Measurements from ENCODE around the gene SPATS2.

Gene SPATS2

GRCh38 chr12:49483619-49484018, 116.4 kb downstream of the SPATS2 start:
- peaks cover 6% of the 10 kb centered on the region for H3K36me3 ChIP-seq (ENCODE audit: control insufficient read depth, insufficient read depth, low read length)
- H3K27me3 ChIP-seq (replicated peaks; ENCODE audit: control insufficient read depth, insufficient read depth, low read length) = no peaks in the 10 kb centered on the region
- TF ChIP-seq CTCF (IDR thresholded peaks at IDR 0.05; ENCODE audit: insufficient read depth, low read length, poor library complexity, severe bottlenecking) = no peak
- no peak for DNase-seq (ENCODE audit: extremely low read depth, insufficient read length)
- H3K4me3 ChIP-seq (replicated peaks; ENCODE audit: low read depth, low read length) = no peak overlapping the region

- Histone ChIP-seq H3K36me3 (ENCODE audit: control insufficient read depth, insufficient read depth, low read length) (peaks cover 5% of the 10 kb centered on the region), H3K27me3 (replicated peaks; ENCODE audit: control insufficient read depth, insufficient read depth, low read length) (no peaks in the 10 kb centered on the region), H3K4me3 (replicated peaks; ENCODE audit: low read depth, low read length) (no peak overlapping the region)
- TF ChIP-seq CTCF (IDR thresholded peaks at IDR 0.05; ENCODE audit: insufficient read depth, low read length, poor library complexity, severe bottlenecking) = no peak
- DNase-seq (ENCODE audit: extremely low read depth, insufficient read length) = no peak
These were observed 120.3 kb downstream of the SPATS2 start for GRCh38 chr12:49487605-49488004.

- Histone ChIP-seq H3K36me3 (ENCODE audit: control insufficient read depth, insufficient read depth, low read length) (peaks cover 5% of the 10 kb centered on the region), H3K27me3 (replicated peaks; ENCODE audit: control insufficient read depth, insufficient read depth, low read length) (no peaks in the 10 kb centered on the region), H3K4me3 (replicated peaks; ENCODE audit: low read depth, low read length) (no peak overlapping the region)
- DNase-seq (ENCODE audit: extremely low read depth, insufficient read length) = no peak
- no peak for TF ChIP-seq CTCF (IDR thresholded peaks at IDR 0.05; ENCODE audit: insufficient read depth, low read length, poor library complexity, severe bottlenecking)
These were observed 121.9 kb downstream of the SPATS2 start for GRCh38 chr12:49489154-49489553.

- no peak overlapping the region for H3K4me3 ChIP-seq (replicated peaks; ENCODE audit: low read depth, low read length)
- H3K36me3 ChIP-seq (ENCODE audit: control insufficient read depth, insufficient read depth, low read length) = peaks cover 5% of the 10 kb centered on the region
- no peaks in the 10 kb centered on the region for H3K27me3 ChIP-seq (replicated peaks; ENCODE audit: control insufficient read depth, insufficient read depth, low read length)
- no peak for TF ChIP-seq CTCF (IDR thresholded peaks at IDR 0.05; ENCODE audit: insufficient read depth, low read length, poor library complexity, severe bottlenecking)
- DNase-seq (ENCODE audit: extremely low read depth, insufficient read length) = no peak
These were observed 122.5 kb downstream of the SPATS2 start for GRCh38 chr12:49489720-49490119.

GRCh38 chr12:49491823-49492222, 124.6 kb downstream of the SPATS2 start:
- H3K4me3 ChIP-seq (replicated peaks; ENCODE audit: low read depth, low read length) = no peak overlapping the region
- no peak for TF ChIP-seq CTCF (IDR thresholded peaks at IDR 0.05; ENCODE audit: insufficient read depth, low read length, poor library complexity, severe bottlenecking)
- DNase-seq (ENCODE audit: extremely low read depth, insufficient read length) = no peak
- no peaks in the 10 kb centered on the region for H3K27me3 ChIP-seq (replicated peaks; ENCODE audit: control insufficient read depth, insufficient read depth, low read length)
- H3K36me3 ChIP-seq (ENCODE audit: control insufficient read depth, insufficient read depth, low read length) = peaks cover 5% of the 10 kb centered on the region

GRCh38 chr12:49493900-49494299, 126.6 kb downstream of the SPATS2 start:
- DNase-seq (ENCODE audit: extremely low read depth, insufficient read length) = no peak
- no peak for TF ChIP-seq CTCF (IDR thresholded peaks at IDR 0.05; ENCODE audit: insufficient read depth, low read length, poor library complexity, severe bottlenecking)
- Histone ChIP-seq H3K36me3 (ENCODE audit: control insufficient read depth, insufficient read depth, low read length) (peaks cover 3% of the 10 kb centered on the region; the same call in 1 of the 2 replicates), H3K27me3 (replicated peaks; ENCODE audit: control insufficient read depth, insufficient read depth, low read length) (no peaks in the 10 kb centered on the region), H3K4me3 (replicated peaks; ENCODE audit: low read depth, low read length) (no peak overlapping the region)
